Measurements from ENCODE around the gene TNFRSF18.

DNA sequence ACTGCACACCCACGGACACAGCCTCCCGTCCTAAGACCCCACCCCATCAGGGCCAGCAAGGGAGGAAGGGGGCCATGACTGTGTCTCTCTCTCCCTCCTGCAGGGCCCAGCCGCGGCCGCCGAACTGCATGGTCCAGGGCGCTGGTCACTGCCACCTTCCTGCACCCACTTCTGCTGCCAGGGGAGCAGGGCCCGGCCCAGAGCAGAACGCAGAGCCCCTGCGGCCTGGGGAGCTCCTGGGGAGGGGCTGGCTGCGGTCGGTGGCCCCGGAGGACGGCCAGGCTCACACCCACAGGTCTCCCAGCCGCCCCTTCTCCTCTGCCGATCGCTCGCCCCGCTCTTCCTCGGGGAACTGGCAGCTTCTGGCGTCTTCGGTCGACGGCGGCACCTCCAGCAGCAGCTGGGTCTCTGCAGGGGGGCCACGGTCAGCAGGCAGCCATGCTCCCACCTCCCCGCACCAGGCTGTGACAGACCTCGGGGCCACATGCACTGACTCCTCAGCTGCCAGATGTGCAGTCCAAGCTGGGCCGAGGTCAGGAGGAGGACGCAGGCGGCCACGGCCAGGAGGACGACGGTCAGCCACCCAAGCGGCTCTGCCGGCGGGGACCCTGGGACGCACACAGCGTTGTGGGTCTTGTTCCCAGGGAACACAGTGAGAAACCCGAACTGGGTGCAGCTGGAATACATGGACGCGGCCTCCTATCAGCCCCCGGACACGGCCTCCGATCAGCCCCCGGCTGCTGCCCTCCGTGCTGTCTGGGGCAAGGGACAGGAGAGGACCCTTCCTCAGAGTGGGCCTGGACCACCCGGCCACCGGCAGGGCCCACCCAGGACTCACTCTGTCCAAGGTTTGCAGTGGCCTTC, 2.6 kb downstream of the TNFRSF18 start:
- TF ChIP-seq, protein P1, sequence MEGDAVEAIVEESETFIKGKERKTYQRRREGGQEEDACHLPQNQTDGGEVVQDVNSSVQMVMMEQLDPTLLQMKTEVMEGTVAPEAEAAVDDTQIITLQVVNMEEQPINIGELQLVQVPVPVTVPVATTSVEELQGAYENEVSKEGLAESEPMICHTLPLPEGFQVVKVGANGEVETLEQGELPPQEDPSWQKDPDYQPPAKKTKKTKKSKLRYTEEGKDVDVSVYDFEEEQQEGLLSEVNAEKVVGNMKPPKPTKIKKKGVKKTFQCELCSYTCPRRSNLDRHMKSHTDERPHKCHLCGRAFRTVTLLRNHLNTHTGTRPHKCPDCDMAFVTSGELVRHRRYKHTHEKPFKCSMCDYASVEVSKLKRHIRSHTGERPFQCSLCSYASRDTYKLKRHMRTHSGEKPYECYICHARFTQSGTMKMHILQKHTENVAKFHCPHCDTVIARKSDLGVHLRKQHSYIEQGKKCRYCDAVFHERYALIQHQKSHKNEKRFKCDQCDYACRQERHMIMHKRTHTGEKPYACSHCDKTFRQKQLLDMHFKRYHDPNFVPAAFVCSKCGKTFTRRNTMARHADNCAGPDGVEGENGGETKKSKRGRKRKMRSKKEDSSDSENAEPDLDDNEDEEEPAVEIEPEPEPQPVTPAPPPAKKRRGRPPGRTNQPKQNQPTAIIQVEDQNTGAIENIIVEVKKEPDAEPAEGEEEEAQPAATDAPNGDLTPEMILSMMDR (IDR thresholded peaks at IDR 0.05; ENCODE audit: poor library complexity, severe bottlenecking) = no peak
- TF ChIP-seq EP300 (conservative IDR thresholded peaks at IDR 0.05; ENCODE audit: poor library complexity, severe bottlenecking) = no peak

All from neural cell (in vitro differentiated cells).